ENCODE data around the gene NKX6-1.

Gene NKX6-1

DNA sequence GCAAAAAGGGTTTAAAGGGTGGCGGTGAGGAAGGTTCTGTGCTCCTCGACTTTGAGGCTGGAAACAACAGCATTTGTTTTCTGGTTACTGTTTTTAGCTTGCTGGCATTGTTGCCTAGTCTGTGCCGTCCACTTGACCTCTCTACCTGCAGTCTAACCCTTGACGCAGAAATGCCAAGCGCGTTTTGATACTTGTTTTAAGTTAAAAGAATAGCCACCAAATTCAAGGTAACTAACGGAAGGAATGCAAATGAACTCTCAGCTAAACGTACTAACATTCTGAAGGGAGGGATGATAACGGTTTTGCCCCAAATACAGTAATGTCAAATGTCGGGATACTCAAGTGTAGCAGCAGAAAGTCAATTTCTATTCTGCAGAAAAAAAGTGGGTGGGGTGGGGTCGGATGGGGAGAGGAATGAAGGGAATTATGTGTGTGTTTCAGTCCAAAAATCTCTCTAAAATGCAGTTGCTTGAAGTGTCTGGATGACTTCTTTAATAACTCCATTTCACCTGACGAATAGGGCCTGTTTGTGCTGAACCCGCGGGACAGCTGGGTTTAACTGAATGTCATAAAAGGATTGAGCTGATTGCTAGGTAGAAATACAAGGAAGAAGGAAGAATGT, 3.4 kb upstream of the NKX6-1 start:
- H4K20me1 ChIP-seq (ENCODE audit: control insufficient read depth, insufficient read depth, low read depth, low read length): no peaks in the 10 kb centered on the region
- H3K4me2 ChIP-seq (ENCODE audit: low read length): no peak overlapping the region
- H3K27ac ChIP-seq (ENCODE audit: low read depth, low read length): no peak overlapping the region
- H3F3A ChIP-seq (ENCODE audit: control insufficient read depth, insufficient read depth): no peaks in the 10 kb centered on the region
- H3K9me2 ChIP-seq (replicated peaks; ENCODE audit: control insufficient read depth, low read length): no peaks in the 10 kb centered on the region
- no peaks in the 10 kb centered on the region for H3K36me3 ChIP-seq (ENCODE audit: control insufficient read depth, low read length)
- H3K4me1 ChIP-seq (ENCODE audit: control insufficient read depth, low read length): no peaks in the 10 kb centered on the region
- H3K79me2 ChIP-seq (ENCODE audit: control insufficient read depth, low read length): no peaks in the 10 kb centered on the region
- TF ChIP-seq, protein P1, sequence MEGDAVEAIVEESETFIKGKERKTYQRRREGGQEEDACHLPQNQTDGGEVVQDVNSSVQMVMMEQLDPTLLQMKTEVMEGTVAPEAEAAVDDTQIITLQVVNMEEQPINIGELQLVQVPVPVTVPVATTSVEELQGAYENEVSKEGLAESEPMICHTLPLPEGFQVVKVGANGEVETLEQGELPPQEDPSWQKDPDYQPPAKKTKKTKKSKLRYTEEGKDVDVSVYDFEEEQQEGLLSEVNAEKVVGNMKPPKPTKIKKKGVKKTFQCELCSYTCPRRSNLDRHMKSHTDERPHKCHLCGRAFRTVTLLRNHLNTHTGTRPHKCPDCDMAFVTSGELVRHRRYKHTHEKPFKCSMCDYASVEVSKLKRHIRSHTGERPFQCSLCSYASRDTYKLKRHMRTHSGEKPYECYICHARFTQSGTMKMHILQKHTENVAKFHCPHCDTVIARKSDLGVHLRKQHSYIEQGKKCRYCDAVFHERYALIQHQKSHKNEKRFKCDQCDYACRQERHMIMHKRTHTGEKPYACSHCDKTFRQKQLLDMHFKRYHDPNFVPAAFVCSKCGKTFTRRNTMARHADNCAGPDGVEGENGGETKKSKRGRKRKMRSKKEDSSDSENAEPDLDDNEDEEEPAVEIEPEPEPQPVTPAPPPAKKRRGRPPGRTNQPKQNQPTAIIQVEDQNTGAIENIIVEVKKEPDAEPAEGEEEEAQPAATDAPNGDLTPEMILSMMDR (IDR thresholded peaks at IDR 0.05; ENCODE audit: low read depth, low read length, poor library complexity, severe bottlenecking): no peak
- TF ChIP-seq EZH2phosphoT487 (IDR thresholded peaks at IDR 0.05; ENCODE audit: borderline replicate concordance, low read length): no peak
- H3K9me3 ChIP-seq (ENCODE audit: control insufficient read depth, insufficient read depth, low read length): no peaks in the 10 kb centered on the region; the same call in 1 of the 2 replicates
- no peak overlapping the region for H3K4me3 ChIP-seq (ENCODE audit: low read length)
- peaks cover 8% of the 10 kb centered on the region; the same call in 1 of the 2 replicates for H3K27me3 ChIP-seq (ENCODE audit: control insufficient read depth, low read length)

DNA sequence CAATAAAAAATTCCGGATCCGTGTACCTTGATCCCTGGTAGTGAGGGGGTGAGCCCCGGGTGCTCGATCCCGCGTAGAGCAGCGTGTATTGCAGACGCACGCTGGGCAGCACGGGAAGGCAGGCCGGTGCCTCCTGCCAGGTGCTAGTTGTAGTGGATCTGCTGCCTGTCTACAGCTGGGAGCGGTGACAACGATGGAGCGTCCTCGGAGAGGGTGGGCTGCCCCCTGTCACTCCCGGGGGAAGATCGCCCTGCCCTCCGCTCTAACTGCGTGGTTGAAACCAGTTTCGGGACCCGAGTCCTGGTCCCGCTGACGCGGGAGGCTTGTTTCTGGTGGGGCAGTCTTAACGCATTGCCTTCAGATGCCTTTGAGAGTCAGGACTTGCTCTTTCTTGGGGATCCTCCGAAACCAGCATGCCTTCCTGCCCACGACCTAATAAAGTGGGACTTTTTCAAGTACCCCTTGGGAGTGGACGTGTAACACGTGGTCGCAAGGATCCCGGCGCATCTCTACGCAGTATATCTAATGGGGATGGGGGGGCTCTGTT, 2.7 kb upstream of the NKX6-1 start:
- Histone ChIP-seq H3K9me3 (ENCODE audit: control insufficient read depth, insufficient read depth, low read length) (peaks cover 4% of the 10 kb centered on the region; the same call in 1 of the 2 replicates), H3F3A (ENCODE audit: control insufficient read depth, insufficient read depth) (no peaks in the 10 kb centered on the region), H3K79me2 (ENCODE audit: control insufficient read depth, low read length) (no peaks in the 10 kb centered on the region), H3K27me3 (ENCODE audit: control insufficient read depth, low read length) (peaks cover 8% of the 10 kb centered on the region; the same call in 1 of the 2 replicates), H3K4me2 (ENCODE audit: low read length) (no peak overlapping the region), H3K4me1 (ENCODE audit: control insufficient read depth, low read length) (no peaks in the 10 kb centered on the region), H3K9me2 (replicated peaks; ENCODE audit: control insufficient read depth, low read length) (no peaks in the 10 kb centered on the region), H3K36me3 (ENCODE audit: control insufficient read depth, low read length) (no peaks in the 10 kb centered on the region), H3K4me3 (ENCODE audit: low read length) (no peak overlapping the region), H3K27ac (ENCODE audit: low read depth, low read length) (no peak overlapping the region), H4K20me1 (ENCODE audit: control insufficient read depth, insufficient read depth, low read depth, low read length) (no peaks in the 10 kb centered on the region)
- no peak for TF ChIP-seq EZH2phosphoT487 (IDR thresholded peaks at IDR 0.05; ENCODE audit: borderline replicate concordance, low read length)
- TF ChIP-seq, protein P1 (IDR thresholded peaks at IDR 0.05; ENCODE audit: low read depth, low read length, poor library complexity, severe bottlenecking): no peak

DNA sequence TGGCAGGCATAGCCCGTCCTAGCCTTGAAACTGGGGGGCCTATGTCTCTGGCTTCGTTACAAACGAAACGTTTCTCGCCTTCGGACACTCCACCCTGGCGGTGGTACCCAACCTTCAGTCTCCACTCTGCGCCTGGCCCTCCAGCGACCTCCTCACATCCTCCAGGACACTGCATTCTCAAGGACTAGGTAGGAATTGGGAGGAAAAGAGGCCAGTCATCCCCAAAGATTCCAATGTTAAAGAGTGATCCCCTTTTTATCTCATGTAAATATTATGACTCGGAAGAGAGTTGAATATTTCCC, 2.1 kb upstream of the NKX6-1 start:
- no peaks in the 10 kb centered on the region for H3F3A ChIP-seq (ENCODE audit: control insufficient read depth, insufficient read depth)
- no peak overlapping the region for H3K27ac ChIP-seq (ENCODE audit: low read depth, low read length)
- H3K4me3 ChIP-seq (ENCODE audit: low read length): no peak overlapping the region
- H3K79me2 ChIP-seq (ENCODE audit: control insufficient read depth, low read length): no peaks in the 10 kb centered on the region
- no peaks in the 10 kb centered on the region for H3K4me1 ChIP-seq (ENCODE audit: control insufficient read depth, low read length)
- no peak for TF ChIP-seq EZH2phosphoT487 (IDR thresholded peaks at IDR 0.05; ENCODE audit: borderline replicate concordance, low read length)
- TF ChIP-seq, protein P1 (IDR thresholded peaks at IDR 0.05; ENCODE audit: low read depth, low read length, poor library complexity, severe bottlenecking): no peak
- H3K36me3 ChIP-seq (ENCODE audit: control insufficient read depth, low read length): no peaks in the 10 kb centered on the region
- no peaks in the 10 kb centered on the region for H3K9me2 ChIP-seq (replicated peaks; ENCODE audit: control insufficient read depth, low read length)
- peaks cover 4% of the 10 kb centered on the region; the same call in 1 of the 2 replicates for H3K9me3 ChIP-seq (ENCODE audit: control insufficient read depth, insufficient read depth, low read length)
- H4K20me1 ChIP-seq (ENCODE audit: control insufficient read depth, insufficient read depth, low read depth, low read length): no peaks in the 10 kb centered on the region
- H3K27me3 ChIP-seq (ENCODE audit: control insufficient read depth, low read length): peaks cover 8% of the 10 kb centered on the region; the same call in 1 of the 2 replicates
- H3K4me2 ChIP-seq (ENCODE audit: low read length): no peak overlapping the region
